Measurements from ENCODE around the gene PHF12.

Gene PHF12

GRCh38 chr17:28975031-28975430 lies 23.7 kb upstream of the PHF12 start:
- no peak for DNase-seq

GRCh38 chr17:28974451-28974850 lies 23.1 kb upstream of the PHF12 start:
- no peak for DNase-seq

GRCh38 chr17:28973425-28973824 lies 22.1 kb upstream of the PHF12 start:
- no peak for DNase-seq

GRCh38 chr17:28972437-28972836 lies 21.1 kb upstream of the PHF12 start:
- DNase-seq: no peak

GRCh38 chr17:28970879-28971278 lies 19.6 kb upstream of the PHF12 start:
- DNase-seq: no peak

GRCh38 chr17:28969706-28970393 lies 18.5 kb upstream of the PHF12 start:
- no peak for DNase-seq

GRCh38 chr17:28968914-28969295 lies 17.6 kb upstream of the PHF12 start:
- peak; percentile 11 for DNase-seq

- peak; percentile 44 for DNase-seq
These were observed 17.1 kb upstream of the PHF12 start for GRCh38 chr17:28968231-28968913.

GRCh38 chr17:28967221-28968135 lies 16.2 kb upstream of the PHF12 start:
- peak; percentile 31 for DNase-seq

- DNase-seq: no peak
These were observed 12.5 kb upstream of the PHF12 start for GRCh38 chr17:28963841-28964240.

GRCh38 chr17:28963055-28963611 lies 11.8 kb upstream of the PHF12 start:
- no peak for DNase-seq

GRCh38 chr17:28961391-28961790 lies 10.1 kb upstream of the PHF12 start:
- DNase-seq: no peak

GRCh38 chr17:28960256-28961061 lies 9.1 kb upstream of the PHF12 start:
- no peak for DNase-seq

GRCh38 chr17:28959471-28959871 lies 8.2 kb upstream of the PHF12 start:
- DNase-seq: no peak

GRCh38 chr17:28958820-28959455 lies 7.6 kb upstream of the PHF12 start:
- DNase-seq: no peak

- no peak for DNase-seq
These were observed 6.7 kb upstream of the PHF12 start for GRCh38 chr17:28957992-28958355.

GRCh38 chr17:28957277-28957991 lies 6.1 kb upstream of the PHF12 start:
- DNase-seq: no peak

GRCh38 chr17:28956861-28957260 lies 5.5 kb upstream of the PHF12 start:
- no peak for DNase-seq

GRCh38 chr17:28956112-28956511 lies 4.8 kb upstream of the PHF12 start:
- no peak for DNase-seq

- DNase-seq: no peak
These were observed 4.1 kb upstream of the PHF12 start for GRCh38 chr17:28955408-28955807.

- DNase-seq: no peak
These were observed 3.6 kb upstream of the PHF12 start for GRCh38 chr17:28954886-28955285.

Measured in left hindlimb (tissue), 1 donor.